Measurements from ENCODE around the gene KIF19. TPM values are rescaled to one million over a fixed set of nuclear protein-coding genes. Genes with fewer than 3 reads are reported as not detected.

KIF19 gene
- total RNA-seq, 3 donors from 2014 or later: 0.16 to 1.3 (median 0.44) TPM

GRCh38 chr17:74339537-74340195 is 13.6 kb downstream of the KIF19 start:
- intact Hi-C loops (cut with DNase I; ENCODE audit: low total_unique reads): no loop called here
- H3K27me3 ChIP-seq: peaks cover 0 to 36% of the 10 kb centered on the region in 2 donors
- H3K4me3 ChIP-seq: no peak overlapping the region
- H3K36me3 ChIP-seq: no peaks in the 10 kb centered on the region
- H3K27ac ChIP-seq: no peak overlapping the region
- peaks cover 0 to 6% of the 10 kb centered on the region in 2 donors for H3K9me3 ChIP-seq
- DNase-seq (ENCODE audit: low spot score in 2 of 2): no peak
- TF ChIP-seq POLR2AphosphoS5 (IDR thresholded peaks at IDR 0.05) (no peak), POLR2A (IDR thresholded peaks at IDR 0.05) (no peak), CTCF (IDR thresholded peaks at IDR 0.05) (no peak)
- no peaks in the 10 kb centered on the region for H3K4me1 ChIP-seq

- no peak for TF ChIP-seq POLR2AphosphoS5 (IDR thresholded peaks at IDR 0.05)
- no peak for TF ChIP-seq CTCF (IDR thresholded peaks at IDR 0.05)
- no peak for TF ChIP-seq POLR2A (IDR thresholded peaks at IDR 0.05)
- H3K4me1 ChIP-seq: no peaks in the 10 kb centered on the region
- H3K4me3 ChIP-seq: no peak overlapping the region
- no peaks in the 10 kb centered on the region for H3K36me3 ChIP-seq
- no peak overlapping the region for H3K27ac ChIP-seq
- no peaks in the 10 kb centered on the region for H3K9me3 ChIP-seq
- intact Hi-C loops (cut with DNase I; ENCODE audit: low total_unique reads): no loop called here
- no peak for DNase-seq (ENCODE audit: low spot score in 2 of 2)
- peaks cover 0 to 41% of the 10 kb centered on the region in 2 donors for H3K27me3 ChIP-seq
These were observed 14.5 kb downstream of the KIF19 start for GRCh38 chr17:74340470-74341023.

- intact Hi-C loops (cut with DNase I; ENCODE audit: low total_unique reads): no loop called here
- H3K27ac ChIP-seq: no peak overlapping the region
- no peak for TF ChIP-seq CTCF (IDR thresholded peaks at IDR 0.05)
- H3K9me3 ChIP-seq: no peaks in the 10 kb centered on the region
- DNase-seq (ENCODE audit: low spot score in 2 of 2): no peak
- H3K4me3 ChIP-seq: no peak overlapping the region
- H3K4me1 ChIP-seq: no peaks in the 10 kb centered on the region
- H3K27me3 ChIP-seq: peaks cover 0 to 37% of the 10 kb centered on the region in 2 donors
- no peaks in the 10 kb centered on the region for H3K36me3 ChIP-seq
These were observed 16.2 kb downstream of the KIF19 start for GRCh38 chr17:74342224-74342623.

GRCh38 chr17:74343121-74343520 is 17.1 kb downstream of the KIF19 start:
- peaks cover 0 to 28% of the 10 kb centered on the region in 2 donors for H3K27me3 ChIP-seq
- no peak overlapping the region for H3K4me3 ChIP-seq
- no peaks in the 10 kb centered on the region for H3K4me1 ChIP-seq
- no peaks in the 10 kb centered on the region for H3K36me3 ChIP-seq
- DNase-seq (ENCODE audit: low spot score in 2 of 2): no peak
- intact Hi-C loops (cut with DNase I; ENCODE audit: low total_unique reads): no loop called here
- TF ChIP-seq CTCF (IDR thresholded peaks at IDR 0.05) (no peak), POLR2A (IDR thresholded peaks at IDR 0.05) (no peak), POLR2AphosphoS5 (IDR thresholded peaks at IDR 0.05) (no peak)
- no peaks in the 10 kb centered on the region for H3K9me3 ChIP-seq
- H3K27ac ChIP-seq: no peak overlapping the region

GRCh38 chr17:74343526-74344284 is 17.7 kb downstream of the KIF19 start:
- Histone ChIP-seq H3K4me3 (no peak overlapping the region), H3K9me3 (no peaks in the 10 kb centered on the region), H3K36me3 (no peaks in the 10 kb centered on the region), H3K27me3 (peaks cover 0 to 28% of the 10 kb centered on the region in 2 donors), H3K4me1 (no peaks in the 10 kb centered on the region), H3K27ac (no peak overlapping the region)
- intact Hi-C loops (cut with DNase I; ENCODE audit: low total_unique reads): no loop called here
- TF ChIP-seq POLR2A (IDR thresholded peaks at IDR 0.05) (no peak), POLR2AphosphoS5 (IDR thresholded peaks at IDR 0.05) (no peak), CTCF (IDR thresholded peaks at IDR 0.05) (no peak)
- DNase-seq (ENCODE audit: low spot score in 2 of 2): no peak

Data from breast epithelium (tissue), 4 donors.